ENCODE data around the gene STPG1.

DNA sequence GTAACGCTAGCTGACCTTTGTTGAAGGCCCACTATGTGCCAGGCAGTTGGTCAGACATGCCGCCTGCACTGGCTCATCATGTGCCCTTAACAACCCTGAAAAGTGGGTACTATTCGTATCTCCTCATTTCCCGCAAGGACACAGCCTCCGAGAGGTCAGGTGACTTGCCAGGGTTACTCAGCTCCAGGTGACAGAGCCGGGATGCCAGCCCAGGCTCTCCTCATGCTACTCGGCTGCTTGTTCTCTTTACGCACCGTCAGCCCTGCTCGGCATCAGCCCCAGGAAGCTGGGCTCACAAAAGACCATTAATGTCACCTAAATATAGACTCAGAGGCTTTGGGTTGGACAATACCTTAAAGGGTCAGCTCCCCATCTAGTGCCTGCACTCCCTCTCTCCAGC lies 65.4 kb downstream of the STPG1 start:
- no peak for TF ChIP-seq GATA2 (IDR thresholded peaks at IDR 0.05; ENCODE audit: low read depth, low read length)
- TF ChIP-seq GATA3 (IDR thresholded peaks at IDR 0.05; ENCODE audit: low read depth, low read length), result no peak
